Naive thymus-derived CD4-positive, alpha-beta T cell (primary cell): ENCODE data around the gene SLC38A2. TPM values are rescaled to one million over a fixed set of nuclear protein-coding genes. Genes with fewer than 3 reads are reported as not detected.

ENCODE experiments used
- ATAC-seq: fragments of 150-1000 bp; cut with Tn5 transposase; 2 replicates; pipeline ENCODE4 v1.10.0; 2021; ENCODE audit warnings: mild to moderate bottlenecking, moderate library complexity
- CTCF ChIA-PET: fragments of 350-600 bp; sonication (Branson Sonifier 250); formaldehyde crosslinking; loops from one replicate; lab custom pipeline; 2021; ENCODE audit warnings: antibody characterized with exemption; lab: Charles Lee
- POLR2A ChIA-PET: fragments of 350-600 bp; sonication (Branson Sonifier 250); formaldehyde crosslinking; loops from one replicate; lab custom pipeline; 2021; ENCODE audit warnings: antibody characterized with exemption, inconsistent platforms; lab: Charles Lee
- DNase-seq, 9 donors: peaks; one replicate each; pipeline versions ENCODE4 v3.0.0 to v3.0.0-alpha.2; 2020 to 2022; ENCODE audit warnings: mixed read lengths in 1 of 9
- H3K27ac ChIP-seq: one replicate; pipeline ENCODE4 v1.7.0; 2013; ENCODE audit warnings: mild to moderate bottlenecking, low read depth, low read length, moderate library complexity
- H3K27me3 ChIP-seq, 2 donors: one replicate each; pipeline ENCODE4 v1.7.0; 2013; ENCODE audit warnings: low read length in 2 of 2, mild to moderate bottlenecking in 2 of 2, moderate library complexity in 2 of 2; ENCODE audit not compliant: control insufficient read depth in 2 of 2, insufficient read depth in 2 of 2
- H3K36me3 ChIP-seq, 3 experiments: 1 replicate in 2 of 3; 2 replicates in 1 of 3; pipeline ENCODE4 v1.7.0; 2013; ENCODE audit warnings: low read length in 3 of 3, mild to moderate bottlenecking in 3 of 3, moderate library complexity in 1 of 3; ENCODE audit not compliant: insufficient read depth in 3 of 3, control insufficient read depth in 2 of 3
- H3K4me1 ChIP-seq, 2 donors: one replicate each; pipeline ENCODE4 v1.7.0; 2013; ENCODE audit warnings: low read length in 2 of 2, mild to moderate bottlenecking in 2 of 2, moderate library complexity in 1 of 2; ENCODE audit not compliant: control insufficient read depth in 2 of 2, insufficient read depth in 2 of 2
- H3K4me3 ChIP-seq: 2 replicates; pipeline ENCODE4 v1.7.0; 2013; ENCODE audit warnings: mild to moderate bottlenecking, low read length
- H3K9me3 ChIP-seq, 3 experiments: 1 replicate in 2 of 3; 2 replicates in 1 of 3; pipeline ENCODE4 v1.7.0; 2013; ENCODE audit warnings: low read length in 3 of 3; ENCODE audit not compliant: control insufficient read depth in 2 of 3
- H3K27ac Mint-ChIP-seq, 9 donors: one replicate each; pipeline ENCODE4 v1.8.0; 2020 to 2022; ENCODE audit warnings: mixed read lengths in 9 of 9, mild to moderate bottlenecking in 8 of 9, moderate library complexity in 5 of 9, inconsistent platforms in 2 of 9
- H3K27me3 Mint-ChIP-seq, 5 donors: one replicate each; pipeline ENCODE4 v1.8.0; 2021 to 2022; ENCODE audit warnings: mixed read lengths in 5 of 5, mild to moderate bottlenecking in 1 of 5
- H3K36me3 Mint-ChIP-seq, 5 donors: one replicate each; pipeline ENCODE4 v1.8.0; 2020 to 2022; ENCODE audit warnings: mixed read lengths in 5 of 5, mild to moderate bottlenecking in 3 of 5, inconsistent platforms in 1 of 5
- H3K4me1 Mint-ChIP-seq, 7 donors: one replicate each; pipeline ENCODE4 v1.8.0; 2020 to 2022; ENCODE audit warnings: mixed read lengths in 7 of 7, mild to moderate bottlenecking in 3 of 7, inconsistent platforms in 1 of 7
- H3K4me3 Mint-ChIP-seq, 10 donors: one replicate each; pipeline ENCODE4 v1.8.0; 2020 to 2022; ENCODE audit warnings: mild to moderate bottlenecking in 10 of 10, mixed read lengths in 10 of 10, moderate library complexity in 6 of 10, inconsistent platforms in 2 of 10
- H3K9me3 Mint-ChIP-seq, 11 donors: one replicate each; pipeline ENCODE4 v1.8.0; 2020 to 2022; ENCODE audit warnings: mixed read lengths in 11 of 11, mild to moderate bottlenecking in 4 of 11, inconsistent platforms in 1 of 11, moderate library complexity in 1 of 11
- intact Hi-C, 2 donors: fragments of 100-400 bp; cut with micrococcal nuclease; formaldehyde crosslinking; loops; one replicate each; pipeline ENCODE4 v1.15.1; 2023
- polyA plus RNA-seq, 2 donors: library from polyadenylated mRNA; unstranded; fragments of 300-500 nt; fragmentation: Illumina TruSeq; gene quantifications; one replicate each; pipeline ENCODE4 v1.2.3, GENCODE V29; 2021
- total RNA-seq, 6 experiments: library from RNA in 5 of 6; stranded (reverse) in 5 of 6; gene quantifications; 1 replicate in 5 of 6; 2 replicates in 1 of 6; pipeline ENCODE4 v1.2.3 and lab custom pipeline; 2021 to 2026

SLC38A2 gene
- total and polyA plus RNA-seq, 7 experiments from 2014 or later = 61.5 to 269 (median 172) TPM

DNA sequence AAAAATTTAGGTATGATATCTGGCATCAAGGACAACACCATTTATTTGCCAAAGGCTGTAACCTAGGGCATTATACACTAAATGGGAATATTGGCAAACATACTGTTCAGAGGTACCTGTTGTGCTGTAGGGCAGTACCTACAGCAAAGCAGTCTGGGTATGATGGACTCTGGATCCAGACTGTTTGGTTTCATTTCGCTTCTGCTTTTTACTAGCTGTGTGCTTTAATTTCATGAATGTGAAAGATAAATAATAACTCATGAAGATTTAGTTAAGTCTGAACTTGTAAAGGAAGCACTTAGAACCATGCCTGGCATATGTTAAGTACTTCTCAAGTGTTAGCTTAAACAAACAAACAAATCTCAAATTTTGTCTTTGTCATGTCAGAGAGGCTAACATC is 17.7 kb upstream of the SLC38A2 start:
- Histone ChIP-seq H3K36me3 (no peaks in the 10 kb centered on the region), H3K27ac (no peak overlapping the region), H3K9me3 (no peaks in the 10 kb centered on the region), H3K4me3 (no peak overlapping the region), H3K4me1 (peaks cover 0 to 14% of the 10 kb centered on the region in 2 donors), H3K27me3 (no peaks in the 10 kb centered on the region)
- Mint-ChIP-seq H3K36me3 (peaks cover 0 to 56% (median 51%) of the 10 kb centered on the region in 5 donors), H3K27ac (peak overlapping the region in 2 of 9 donors; percentile 8 to 68), H3K4me3 (peak overlapping the region in 1 of 10 donors; percentile 41), H3K27me3 (no peaks in the 10 kb centered on the region), H3K4me1 (peaks cover 13 to 60% (median 41%) of the 10 kb centered on the region in 7 donors), H3K9me3 (peaks cover 0 to 7% (median 0%) of the 10 kb centered on the region in 11 donors)
- CTCF ChIA-PET = interaction anchor here (1.5 kb wide), 1 partner anchor 13 kb away, joined by 7 read pairs; no protein-coding TSS in a partner anchor
- intact Hi-C loops = no loop called here
- POLR2A ChIA-PET = interaction anchor here (2.3 kb wide), 1 partner anchor 19 kb away, joined by 8 read pairs; no protein-coding TSS in a partner anchor
- DNase-seq (no peak), ATAC-seq (no peak)

DNA sequence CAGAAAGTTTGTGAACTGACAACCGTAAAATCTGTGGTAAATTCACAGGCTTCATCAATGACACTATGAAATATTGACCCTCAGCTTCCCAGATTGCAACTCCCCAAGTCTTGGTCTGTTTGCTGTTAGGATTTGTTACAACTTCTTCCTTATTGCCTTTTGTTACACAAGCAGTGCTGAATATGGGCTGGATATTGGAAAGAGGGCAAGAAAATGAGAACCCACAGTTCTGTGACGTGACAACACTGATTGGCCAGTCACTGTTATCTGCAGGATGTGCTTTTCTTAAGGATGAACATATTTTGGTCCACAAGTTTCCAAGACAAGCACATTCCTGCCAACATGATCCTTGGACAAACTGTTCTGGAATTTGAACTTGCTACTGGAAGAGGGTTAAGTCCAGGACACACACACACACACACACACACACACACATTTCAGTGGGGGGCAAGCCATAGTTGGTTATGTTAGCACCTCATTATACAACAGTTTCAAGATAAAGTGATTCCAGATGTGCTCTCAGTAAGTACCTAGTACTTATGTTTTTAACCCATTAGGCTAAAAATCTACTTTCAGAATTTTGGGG is 16.6 kb upstream of the SLC38A2 start:
- peaks cover 18 to 68% (median 50%) of the 10 kb centered on the region in 7 donors for H3K4me1 Mint-ChIP-seq
- DNase-seq = no peak
- no peak overlapping the region for H3K4me3 ChIP-seq
- peak overlapping the region in 2 of 9 donors; percentile 3 to 38 for H3K27ac Mint-ChIP-seq
- ChIA-PET POLR2A (no interaction called here), CTCF (no interaction called here)
- no peaks in the 10 kb centered on the region for H3K36me3 ChIP-seq
- H3K4me3 Mint-ChIP-seq = peak overlapping the region in 1 of 10 donors; percentile 53
- H3K9me3 Mint-ChIP-seq = peaks cover 0 to 7% (median 0%) of the 10 kb centered on the region in 11 donors
- no peaks in the 10 kb centered on the region for H3K9me3 ChIP-seq
- H3K36me3 Mint-ChIP-seq = peaks cover 0 to 47% (median 44%) of the 10 kb centered on the region in 5 donors
- H3K27ac ChIP-seq = no peak overlapping the region
- peaks cover 0 to 20% of the 10 kb centered on the region in 2 donors for H3K4me1 ChIP-seq
- H3K27me3 Mint-ChIP-seq = no peaks in the 10 kb centered on the region
- no peak for ATAC-seq
- no peaks in the 10 kb centered on the region for H3K27me3 ChIP-seq
- intact Hi-C loops = loop anchor here in 1 of 2 donors (10.0 kb wide), 1 partner anchor 1174 kb away; the partner anchor contains the start of gene ANO6

GRCh38 chr12:46388427-46389021 is 16.0 kb upstream of the SLC38A2 start:
- H3K27me3 Mint-ChIP-seq = no peaks in the 10 kb centered on the region
- Histone ChIP-seq H3K27ac (no peak overlapping the region), H3K4me3 (no peak overlapping the region), H3K9me3 (no peaks in the 10 kb centered on the region), H3K27me3 (no peaks in the 10 kb centered on the region), H3K4me1 (peaks cover 0 to 20% of the 10 kb centered on the region in 2 donors), H3K36me3 (peaks cover 0 to 4% (median 0%) of the 10 kb centered on the region in 3 experiments)
- H3K4me1 Mint-ChIP-seq = peaks cover 18 to 72% (median 53%) of the 10 kb centered on the region in 7 donors
- ChIA-PET POLR2A (no interaction called here), CTCF (interaction anchor here (0.8 kb wide), 1 partner anchor 132 kb away, joined by 3 read pairs; no protein-coding TSS in a partner anchor)
- intact Hi-C loops = loop anchor here in 1 of 2 donors (10.0 kb wide), 1 partner anchor 1174 kb away; the partner anchor contains the start of gene ANO6
- DNase-seq = no peak
- peaks cover 0 to 44% (median 39%) of the 10 kb centered on the region in 5 donors for H3K36me3 Mint-ChIP-seq
- H3K4me3 Mint-ChIP-seq = peak overlapping the region in 8 of 10 donors; percentile 2 to 69 (median 22)
- H3K9me3 Mint-ChIP-seq = peaks cover 0 to 7% (median 0%) of the 10 kb centered on the region in 11 donors
- peak overlapping the region in 7 of 9 donors; percentile 2 to 75 (median 45) for H3K27ac Mint-ChIP-seq
- no peak for ATAC-seq

DNA sequence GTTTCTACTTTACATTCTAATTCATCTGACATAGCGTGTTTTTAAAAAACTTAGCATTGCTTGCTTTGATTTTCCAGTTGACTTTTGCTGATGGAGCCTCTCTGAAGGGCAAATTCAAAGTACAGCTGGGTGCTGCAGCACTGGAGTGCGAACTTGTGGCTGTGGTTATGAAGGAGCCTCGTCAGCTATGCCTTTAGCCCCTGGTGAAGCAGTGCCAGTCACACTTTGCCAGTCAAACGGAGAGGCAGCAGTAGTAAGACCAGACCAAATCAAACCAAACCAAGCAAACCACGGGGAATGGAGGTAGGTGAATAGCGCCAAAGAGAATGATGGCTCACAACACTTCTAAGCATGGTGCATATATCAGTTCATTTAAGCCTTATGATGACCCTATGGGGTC is 15.1 kb upstream of the SLC38A2 start:
- ATAC-seq (no peak), DNase-seq (no peak)
- Histone ChIP-seq H3K4me1 (peaks cover 2 to 21% of the 10 kb centered on the region in 2 donors), H3K9me3 (no peaks in the 10 kb centered on the region), H3K27me3 (no peaks in the 10 kb centered on the region), H3K4me3 (no peak overlapping the region), H3K36me3 (peaks cover 0 to 6% (median 0%) of the 10 kb centered on the region in 3 experiments), H3K27ac (no peak overlapping the region)
- H3K9me3 Mint-ChIP-seq = peaks cover 0 to 7% (median 0%) of the 10 kb centered on the region in 11 donors
- H3K4me3 Mint-ChIP-seq = peak overlapping the region; percentile 2 to 74 (median 60)
- no peaks in the 10 kb centered on the region for H3K27me3 Mint-ChIP-seq
- H3K27ac Mint-ChIP-seq = peak overlapping the region; percentile 26 to 88 (median 47)
- peaks cover 20 to 74% (median 56%) of the 10 kb centered on the region in 7 donors for H3K4me1 Mint-ChIP-seq
- ChIA-PET POLR2A (interaction anchor here (0.6 to 2.7 kb wide), 7 partner anchors 9 to 85 kb away, joined by 3 to 10 read pairs (median 3); partner anchors contain the start of gene SLC38A2), CTCF (interaction anchor here (0.6 to 1.0 kb wide), 3 partner anchors 73 to 274 kb away, joined by 3 to 5 read pairs (median 3); no protein-coding TSS in a partner anchor)
- intact Hi-C loops = loop anchor here in 1 of 2 donors (1.0 to 10.0 kb wide), 3 partner anchors 8 to 1173 kb away; partner anchors contain the start of gene ANO6
- peaks cover 0 to 38% (median 31%) of the 10 kb centered on the region in 5 donors for H3K36me3 Mint-ChIP-seq

- no peak for ATAC-seq
- H3K4me1 Mint-ChIP-seq = peaks cover 24 to 75% (median 59%) of the 10 kb centered on the region in 7 donors
- H3K27ac Mint-ChIP-seq = peak overlapping the region; percentile 38 to 88 (median 58)
- Histone ChIP-seq H3K27ac (no peak overlapping the region), H3K9me3 (no peaks in the 10 kb centered on the region), H3K36me3 (peaks cover 0 to 6% (median 0%) of the 10 kb centered on the region in 3 experiments), H3K27me3 (no peaks in the 10 kb centered on the region), H3K4me1 (peaks cover 5 to 25% of the 10 kb centered on the region in 2 donors), H3K4me3 (no peak overlapping the region)
- ChIA-PET POLR2A (interaction anchor here (0.6 to 2.7 kb wide), 9 partner anchors 9 to 137 kb away, joined by 3 to 10 read pairs (median 3); partner anchors contain the start of gene SLC38A2), CTCF (interaction anchor here (0.6 to 1.0 kb wide), 3 partner anchors 74 to 274 kb away, joined by 3 to 5 read pairs (median 3); no protein-coding TSS in a partner anchor)
- intact Hi-C loops = loop anchor here in 1 of 2 donors (1.0 to 10.0 kb wide), 3 partner anchors 8 to 1172 kb away; partner anchors contain the start of gene ANO6
- no peaks in the 10 kb centered on the region for H3K27me3 Mint-ChIP-seq
- H3K4me3 Mint-ChIP-seq = peak overlapping the region; percentile 2 to 74 (median 62)
- no peak for DNase-seq
- peaks cover 0 to 5% (median 0%) of the 10 kb centered on the region in 11 donors for H3K9me3 Mint-ChIP-seq
- peaks cover 0 to 31% (median 26%) of the 10 kb centered on the region in 5 donors for H3K36me3 Mint-ChIP-seq
Observed at GRCh38 chr12:46386877-46387629, 14.5 kb upstream of the SLC38A2 start.
